GM12878 (cell line): ENCODE measurements around the gene CNTNAP2.

Experiments used
- CEBPZ ChIP-seq: fragments of 150-350 bp; IDR thresholded peaks from 2 replicates; pipeline ENCODE4 v1.6.1; 2016; ENCODE audit warnings: low read depth, low read length
- CHD1 ChIP-seq: IDR thresholded peaks from 2 replicates; pipeline ENCODE4 v1.6.1; 2012; ENCODE audit warnings: low read depth, low read length, improper control_type of control experiment
- CTCF ChIP-seq, 3 experiments: IDR thresholded peaks in 2 of 3; conservative IDR thresholded peaks in 1 of 3; 2 replicates each; pipeline ENCODE4 v1.5.1; 2011; ENCODE audit warnings: low read depth in 3 of 3, low read length in 3 of 3, mild to moderate bottlenecking in 3 of 3, control low read depth in 2 of 3, moderate library complexity in 2 of 3, inconsistent platforms in 1 of 3, mixed read lengths in 1 of 3; ENCODE audit not compliant: control insufficient read depth in 2 of 3, insufficient read depth in 1 of 3; ENCODE audit errors: extremely low read depth in 1 of 3
- FOXK2 ChIP-seq: fragments of 450-650 bp; IDR thresholded peaks from 2 replicates; pipeline ENCODE4 v1.6.1; 2017; ENCODE audit warnings: mild to moderate bottlenecking, moderate library complexity
- MAX ChIP-seq: IDR thresholded peaks from 2 replicates; pipeline ENCODE4 v1.6.1; 2012; ENCODE audit warnings: low read depth, low read length, improper control_type of control experiment
- NFIC ChIP-seq: IDR thresholded peaks from 2 replicates; pipeline ENCODE4 v1.6.1; 2012; ENCODE audit warnings: low read depth, mild to moderate bottlenecking, inconsistent platforms, low read length, moderate library complexity
- PML ChIP-seq: IDR thresholded peaks from 2 replicates; pipeline ENCODE4 v1.6.1; 2012; ENCODE audit warnings: low read length, inconsistent platforms
- POLR2A ChIP-seq: IDR thresholded peaks from 2 replicates; pipeline ENCODE4 v1.6.1; 2011; ENCODE audit warnings: low read depth, mild to moderate bottlenecking, low read length
- POLR2AphosphoS5 ChIP-seq: IDR thresholded peaks from 2 replicates; pipeline ENCODE4 v1.6.1; 2011; ENCODE audit warnings: mild to moderate bottlenecking, low read length, inconsistent platforms
- REST ChIP-seq: IDR thresholded peaks from 2 replicates; pipeline ENCODE4 v1.6.1; 2012; ENCODE audit warnings: mild to moderate bottlenecking, low read depth, low read length

DNA sequence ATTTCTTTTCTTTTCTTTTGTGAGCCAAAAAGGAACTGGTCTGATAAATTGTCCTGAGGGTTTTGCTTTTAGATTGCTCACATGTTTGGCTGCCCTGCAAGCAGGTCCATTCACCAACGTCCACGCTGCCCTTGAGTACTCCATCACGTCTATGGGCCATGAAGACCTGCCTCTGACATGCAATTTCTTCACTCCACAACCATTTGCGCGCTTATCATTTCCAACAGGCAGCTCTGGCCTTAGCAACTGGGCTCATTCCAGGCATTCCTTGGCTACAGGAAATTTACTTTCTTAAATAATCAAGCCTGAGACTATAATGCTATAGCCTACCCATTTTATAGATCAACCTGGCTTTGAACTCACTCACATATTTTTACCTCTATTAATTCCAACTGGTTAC is 2065.7 kb downstream of the CNTNAP2 start:
- no peak for TF ChIP-seq POLR2A
- no peak for TF ChIP-seq MAX
- TF ChIP-seq CHD1: no peak
- TF ChIP-seq POLR2AphosphoS5: no peak
- no peak for TF ChIP-seq REST
- no peak for TF ChIP-seq FOXK2
- no peak for TF ChIP-seq NFIC
- TF ChIP-seq CTCF (IDR thresholded peaks at IDR 0.05 in 2 of 3, conservative IDR thresholded peaks at IDR 0.05 in 1 of 3; ENCODE audit: control insufficient read depth in 2 of 3, extremely low read depth in 1 of 3, insufficient read depth in 1 of 3, low read depth in 3 of 3, low read length in 3 of 3): no peak
- no peak for TF ChIP-seq CEBPZ
- TF ChIP-seq PML: no peak
